DND-41 (cell line): ENCODE measurements around the gene TOMM40L.

Source experiments
- ATAC-seq: fragments of 200-7000 bp; cut with Tn5 transposase; 3 replicates; pipeline ENCODE4 v1.9.1; 2021; ENCODE audit warnings: low read depth; ENCODE audit not compliant: insufficient read depth
- DNase-seq: peaks from one replicate; pipeline ENCODE4 v3.0.0-alpha.2; 2020
- H2AFZ ChIP-seq: 2 replicates; pipeline ENCODE4 v1.6.0; 2012; ENCODE audit warnings: low read depth, low read length
- H3K27ac ChIP-seq: 2 replicates; pipeline ENCODE4 v1.5.1; 2012; ENCODE audit warnings: low read length, inconsistent platforms
- H3K27me3 ChIP-seq: fragments of 200-600 bp; sonication (generic); 2 replicates; pipeline ENCODE4 v1.6.0; 2012; ENCODE audit warnings: low read length, mild to moderate bottlenecking, inconsistent platforms; ENCODE audit not compliant: insufficient read depth, poor library complexity
- H3K36me3 ChIP-seq: 2 replicates; pipeline ENCODE4 v1.5.1; 2012; ENCODE audit warnings: low read length, inconsistent platforms; ENCODE audit not compliant: insufficient read depth
- H3K4me1 ChIP-seq: 2 replicates; pipeline ENCODE4 v1.5.1; 2012; ENCODE audit warnings: mild to moderate bottlenecking, low read length; ENCODE audit not compliant: insufficient read depth
- H3K4me2 ChIP-seq: 2 replicates; pipeline ENCODE4 v1.6.0; 2012; ENCODE audit warnings: mild to moderate bottlenecking, moderate library complexity, low read length, inconsistent platforms; ENCODE audit not compliant: insufficient read depth
- H3K4me3 ChIP-seq, 2 experiments: fragments of 200-600 bp in 1 of 2; shearing (Covaris generic) in 1 of 2; 2 replicates each; pipeline ENCODE4 v1.5.1; 2012 to 2016; ENCODE audit warnings: inconsistent platforms in 2 of 2, low read length in 2 of 2, mild to moderate bottlenecking in 2 of 2, low read depth in 1 of 2, moderate library complexity in 1 of 2
- H3K79me2 ChIP-seq: 2 replicates; pipeline ENCODE4 v1.6.0; 2012; ENCODE audit warnings: low read length, inconsistent platforms; ENCODE audit not compliant: insufficient read depth
- H3K9ac ChIP-seq: 2 replicates; pipeline ENCODE4 v1.6.0; 2012; ENCODE audit warnings: low read depth, mild to moderate bottlenecking, inconsistent platforms, low read length, moderate library complexity
- H3K9me3 ChIP-seq: 2 replicates; pipeline ENCODE4 v1.5.1; 2012; ENCODE audit warnings: low read length, moderate library complexity, mild to moderate bottlenecking, inconsistent platforms; ENCODE audit not compliant: insufficient read depth, severe bottlenecking
- H4K20me1 ChIP-seq: 2 replicates; pipeline ENCODE4 v1.6.0; 2012; ENCODE audit warnings: low read length; ENCODE audit not compliant: insufficient read depth
- EZH2 ChIP-seq: IDR thresholded peaks from 3 replicates; pipeline ENCODE4 v1.6.1; 2012; ENCODE audit warnings: borderline replicate concordance, low read depth, mild to moderate bottlenecking, moderate library complexity, low read length, inconsistent platforms; ENCODE audit not compliant: severe bottlenecking
- TF ChIP-seq, protein P1 (sequence below): IDR thresholded peaks from 2 replicates; pipeline ENCODE4 v1.5.1; 2012; ENCODE audit warnings: borderline replicate concordance, low read length, moderate library complexity, mild to moderate bottlenecking; ENCODE audit not compliant: poor library complexity, severe bottlenecking; ENCODE audit errors: extremely low read depth

TOMM40L gene

DNA sequence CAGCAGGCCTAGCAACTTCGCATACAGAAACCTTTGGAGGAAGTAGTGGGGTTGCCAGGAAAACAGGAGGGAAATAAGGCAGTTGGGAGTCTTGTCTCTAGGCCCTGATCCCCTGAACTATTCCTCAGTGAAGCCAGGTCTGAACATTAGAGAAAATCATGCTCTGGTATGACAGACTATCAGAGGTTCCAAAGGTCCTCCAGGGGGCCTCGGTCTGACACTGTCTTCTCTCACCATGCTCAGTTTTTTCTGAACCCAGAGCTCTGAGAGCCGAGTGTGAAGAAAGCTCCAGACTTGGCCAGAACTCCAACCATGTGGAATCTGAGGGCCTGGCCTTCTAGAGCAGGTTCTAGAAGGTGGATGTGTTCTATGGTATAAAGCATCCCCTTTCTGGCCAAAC, 4.0 kb downstream of the TOMM40L start:
- no peak overlapping the region for H3K4me3 ChIP-seq
- H3K4me1 ChIP-seq = peaks cover 26% of the 10 kb centered on the region
- no peak overlapping the region for H2AFZ ChIP-seq
- H3K4me2 ChIP-seq = no peak overlapping the region
- no peak for ATAC-seq
- H4K20me1 ChIP-seq = 0 out of 2 replicates have a peak, but pooled peaks cover 3% of the 10 kb centered on the region
- H3K27me3 ChIP-seq = no peaks in the 10 kb centered on the region
- no peak for DNase-seq
- no peaks in the 10 kb centered on the region for H3K9me3 ChIP-seq
- peaks cover 24% of the 10 kb centered on the region for H3K36me3 ChIP-seq
- H3K9ac ChIP-seq = no peak overlapping the region
- H3K27ac ChIP-seq = no peak overlapping the region
- peaks cover 13% of the 10 kb centered on the region for H3K79me2 ChIP-seq
- no peak for TF ChIP-seq EZH2
- TF ChIP-seq, protein P1, sequence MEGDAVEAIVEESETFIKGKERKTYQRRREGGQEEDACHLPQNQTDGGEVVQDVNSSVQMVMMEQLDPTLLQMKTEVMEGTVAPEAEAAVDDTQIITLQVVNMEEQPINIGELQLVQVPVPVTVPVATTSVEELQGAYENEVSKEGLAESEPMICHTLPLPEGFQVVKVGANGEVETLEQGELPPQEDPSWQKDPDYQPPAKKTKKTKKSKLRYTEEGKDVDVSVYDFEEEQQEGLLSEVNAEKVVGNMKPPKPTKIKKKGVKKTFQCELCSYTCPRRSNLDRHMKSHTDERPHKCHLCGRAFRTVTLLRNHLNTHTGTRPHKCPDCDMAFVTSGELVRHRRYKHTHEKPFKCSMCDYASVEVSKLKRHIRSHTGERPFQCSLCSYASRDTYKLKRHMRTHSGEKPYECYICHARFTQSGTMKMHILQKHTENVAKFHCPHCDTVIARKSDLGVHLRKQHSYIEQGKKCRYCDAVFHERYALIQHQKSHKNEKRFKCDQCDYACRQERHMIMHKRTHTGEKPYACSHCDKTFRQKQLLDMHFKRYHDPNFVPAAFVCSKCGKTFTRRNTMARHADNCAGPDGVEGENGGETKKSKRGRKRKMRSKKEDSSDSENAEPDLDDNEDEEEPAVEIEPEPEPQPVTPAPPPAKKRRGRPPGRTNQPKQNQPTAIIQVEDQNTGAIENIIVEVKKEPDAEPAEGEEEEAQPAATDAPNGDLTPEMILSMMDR = peak; percentile 33

DNA sequence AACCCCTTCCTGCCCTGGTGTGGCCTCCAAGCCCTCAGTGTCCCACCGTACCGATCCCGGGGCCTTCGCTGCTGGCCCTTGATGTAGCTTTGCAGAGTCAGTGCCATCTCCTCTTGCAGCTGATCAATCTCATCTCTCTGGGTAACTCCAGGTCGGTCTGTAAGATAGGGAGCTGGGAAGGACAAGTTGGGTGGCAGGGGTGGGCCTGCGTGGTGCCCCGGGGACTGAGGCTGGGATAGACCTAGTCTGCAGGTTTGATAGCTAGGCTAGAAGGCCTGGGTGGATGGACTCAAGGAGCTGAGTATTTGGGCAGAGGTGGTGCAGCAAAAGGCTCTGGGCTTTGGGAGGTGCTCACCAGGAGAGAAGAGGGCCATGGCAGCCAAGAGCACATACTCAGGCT, 4.9 kb downstream of the TOMM40L start:
- H3K27ac ChIP-seq = no peak overlapping the region
- ATAC-seq = no peak
- H3K36me3 ChIP-seq = peaks cover 24% of the 10 kb centered on the region
- H3K4me3 ChIP-seq = no peak overlapping the region
- H3K9me3 ChIP-seq = no peaks in the 10 kb centered on the region
- TF ChIP-seq, protein P1 = no peak
- TF ChIP-seq EZH2 = no peak
- H3K27me3 ChIP-seq = no peaks in the 10 kb centered on the region
- no peak for DNase-seq
- no peak overlapping the region for H2AFZ ChIP-seq
- H3K9ac ChIP-seq = no peak overlapping the region
- H3K4me1 ChIP-seq = peaks cover 19% of the 10 kb centered on the region
- H3K4me2 ChIP-seq = no peak overlapping the region
- H3K79me2 ChIP-seq = peaks cover 13% of the 10 kb centered on the region
- 0 out of 2 replicates have a peak, but pooled peaks cover 3% of the 10 kb centered on the region for H4K20me1 ChIP-seq

DNA sequence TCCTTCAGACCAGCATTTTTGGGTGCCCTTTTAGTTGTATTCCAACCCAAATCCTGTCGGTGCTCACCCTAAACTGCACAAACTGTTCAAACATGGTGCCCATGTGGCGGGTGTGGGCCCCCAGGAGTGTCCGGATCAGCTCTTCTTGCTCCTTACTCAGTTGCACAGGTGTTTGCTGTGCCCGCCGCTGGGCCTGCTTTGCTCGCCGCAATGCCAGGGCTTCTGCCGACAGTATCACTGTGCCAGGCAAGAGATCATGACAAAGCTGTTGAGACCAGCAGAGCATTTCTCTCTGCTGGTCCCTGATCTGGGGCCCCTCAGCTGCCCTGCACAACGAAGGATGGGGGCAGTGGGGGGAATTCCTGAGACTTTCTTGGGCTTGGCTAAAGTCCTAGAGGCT, 7.2 kb downstream of the TOMM40L start:
- Histone ChIP-seq H3K36me3 (peaks cover 17% of the 10 kb centered on the region), H3K4me3 (no peak overlapping the region), H3K9ac (no peak overlapping the region), H3K27me3 (no peaks in the 10 kb centered on the region), H3K4me2 (no peak overlapping the region), H3K9me3 (no peaks in the 10 kb centered on the region), H3K27ac (no peak overlapping the region), H4K20me1 (0 out of 2 replicates have a peak, but pooled peaks cover 3% of the 10 kb centered on the region), H2AFZ (no peak overlapping the region), H3K79me2 (no peaks in the 10 kb centered on the region), H3K4me1 (peaks cover under 1% of the 10 kb centered on the region; the same call in 1 of the 2 replicates)
- ATAC-seq (no peak), DNase-seq (no peak)
- no peak for TF ChIP-seq EZH2
- TF ChIP-seq, protein P1 = no peak
